Measurements from ENCODE around the gene HAPLN2.
A peak's percentile ranks its signal among the peaks of the same experiment; 100 is the strongest.
"Not testable (repeated sequence)": the region's sequence is repeated elsewhere in the genome, so short reads cannot be mapped to it uniquely, and the experiment has no call there.

The HAPLN2 gene

DNA sequence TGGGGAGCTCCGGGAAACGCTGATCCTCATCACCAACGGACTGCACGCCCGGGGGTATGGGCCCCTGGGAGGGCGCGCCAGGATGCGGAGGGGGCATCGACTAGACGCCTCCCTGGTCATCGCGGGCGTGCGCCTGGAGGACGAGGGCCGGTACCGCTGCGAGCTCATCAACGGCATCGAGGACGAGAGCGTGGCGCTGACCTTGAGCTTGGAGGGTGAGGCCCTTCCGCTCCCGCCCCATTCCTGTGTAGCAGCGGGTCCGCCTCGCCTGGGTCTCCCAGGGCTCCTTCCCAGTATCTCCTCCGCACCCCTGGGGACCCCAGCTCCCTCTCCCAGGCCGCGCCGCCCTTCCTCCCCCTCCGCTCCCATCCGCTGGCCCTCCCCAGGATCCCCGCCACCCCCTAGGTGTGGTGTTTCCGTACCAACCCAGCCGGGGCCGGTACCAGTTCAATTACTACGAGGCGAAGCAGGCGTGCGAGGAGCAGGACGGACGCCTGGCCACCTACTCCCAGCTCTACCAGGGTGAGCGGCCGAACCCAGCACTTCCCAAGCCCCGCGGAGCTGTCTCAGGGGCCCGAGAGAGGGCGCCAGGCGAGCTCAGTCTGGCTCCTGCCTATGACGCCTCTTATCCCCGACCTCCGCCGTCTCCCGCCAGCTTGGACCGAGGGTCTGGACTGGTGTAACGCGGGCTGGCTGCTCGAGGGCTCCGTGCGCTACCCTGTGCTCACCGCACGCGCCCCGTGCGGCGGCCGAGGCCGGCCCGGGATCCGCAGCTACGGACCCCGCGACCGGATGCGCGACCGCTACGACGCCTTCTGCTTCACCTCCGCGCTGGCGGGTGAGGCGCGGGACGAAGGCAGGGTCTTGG is 5.0 kb downstream of the HAPLN2 start:
- peak; percentile 26 for DNase-seq

DNA sequence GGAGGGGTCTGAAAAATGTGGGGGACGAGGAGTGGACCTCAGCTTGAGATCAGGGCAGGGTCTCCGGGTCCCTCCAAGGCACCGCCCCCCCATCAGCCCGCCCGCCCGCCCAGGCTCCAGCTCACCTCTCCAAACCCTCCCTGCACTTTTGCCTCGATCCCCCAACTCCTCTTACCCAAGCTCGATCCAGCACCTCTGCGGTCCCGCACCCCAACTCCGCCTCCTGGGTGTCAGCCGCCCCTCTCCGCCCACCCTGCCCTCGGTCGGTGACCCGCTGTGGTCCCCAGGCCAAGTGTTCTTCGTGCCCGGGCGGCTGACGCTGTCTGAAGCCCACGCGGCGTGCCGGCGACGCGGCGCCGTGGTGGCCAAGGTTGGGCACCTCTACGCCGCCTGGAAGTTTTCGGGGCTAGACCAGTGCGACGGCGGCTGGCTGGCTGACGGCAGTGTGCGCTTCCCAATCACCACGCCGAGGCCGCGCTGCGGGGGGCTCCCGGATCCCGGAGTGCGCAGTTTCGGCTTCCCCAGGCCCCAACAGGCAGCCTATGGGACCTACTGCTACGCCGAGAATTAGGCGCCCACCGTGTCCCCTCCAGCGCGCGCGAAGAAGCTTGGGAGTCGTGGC is 5.7 kb downstream of the HAPLN2 start:
- no peak for DNase-seq

- no peak for DNase-seq
Measured at GRCh38 chr1:156625436-156626078, 6.3 kb downstream of the HAPLN2 start.

GRCh38 chr1:156626079-156626438 is 6.8 kb downstream of the HAPLN2 start:
- no peak for DNase-seq

DNA sequence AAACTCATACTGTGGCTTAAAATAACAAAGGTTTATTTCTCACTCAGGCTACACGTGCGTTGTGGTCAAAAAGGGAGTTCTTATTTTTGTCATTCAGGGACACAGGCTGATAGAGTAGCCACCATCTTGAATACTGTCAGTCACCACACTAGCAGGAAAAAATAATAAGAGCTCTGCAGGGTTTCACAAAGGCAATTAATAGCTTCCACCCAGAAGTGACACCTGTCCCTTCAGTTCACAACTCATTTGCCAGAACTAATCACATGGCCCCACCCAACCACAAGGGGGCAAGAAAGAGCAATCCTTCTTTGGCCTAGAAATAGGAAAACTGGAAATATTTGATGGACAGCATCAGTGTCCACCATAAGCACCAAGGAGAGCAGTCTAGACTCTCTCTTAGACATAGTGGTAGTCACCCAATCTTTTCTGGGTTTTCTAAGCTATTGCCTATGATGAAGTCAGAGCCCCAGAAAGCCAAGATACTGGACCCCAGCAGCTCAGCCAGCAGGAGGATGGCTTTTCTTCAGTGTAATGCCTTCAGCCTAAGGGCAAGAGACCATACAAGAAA is 8.2 kb downstream of the HAPLN2 start:
- DNase-seq = peak; percentile 44

DNA sequence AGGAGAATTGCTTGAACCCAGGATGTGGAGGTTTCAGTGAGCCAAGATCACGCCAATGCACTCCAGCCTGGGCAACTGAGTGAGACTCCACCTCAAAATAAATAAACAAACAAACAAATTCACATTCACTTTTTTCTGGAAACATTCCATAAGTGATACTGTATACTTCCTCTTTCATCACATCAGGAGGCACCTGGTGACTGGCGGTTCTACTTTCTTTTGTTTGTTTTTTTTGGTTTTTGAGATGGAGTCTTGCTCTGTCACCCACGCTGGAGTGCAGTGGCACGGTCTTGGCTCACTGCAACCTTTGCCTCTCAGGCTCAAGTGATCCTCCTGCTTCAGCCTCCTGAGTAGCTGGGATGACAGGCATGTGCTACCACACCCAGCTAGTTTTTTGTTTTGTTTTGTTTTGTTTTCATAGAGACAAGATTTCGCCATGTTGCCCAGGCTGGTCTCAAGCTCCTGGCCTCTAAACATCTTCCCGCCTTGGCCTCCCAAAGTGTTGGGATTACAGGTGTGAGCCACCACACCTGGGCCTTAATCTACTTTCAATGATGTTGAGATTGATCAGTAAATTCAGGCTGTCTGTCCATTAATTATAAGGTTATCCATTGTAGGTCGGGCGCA is 10.7 kb downstream of the HAPLN2 start:
- no peak for DNase-seq

DNA sequence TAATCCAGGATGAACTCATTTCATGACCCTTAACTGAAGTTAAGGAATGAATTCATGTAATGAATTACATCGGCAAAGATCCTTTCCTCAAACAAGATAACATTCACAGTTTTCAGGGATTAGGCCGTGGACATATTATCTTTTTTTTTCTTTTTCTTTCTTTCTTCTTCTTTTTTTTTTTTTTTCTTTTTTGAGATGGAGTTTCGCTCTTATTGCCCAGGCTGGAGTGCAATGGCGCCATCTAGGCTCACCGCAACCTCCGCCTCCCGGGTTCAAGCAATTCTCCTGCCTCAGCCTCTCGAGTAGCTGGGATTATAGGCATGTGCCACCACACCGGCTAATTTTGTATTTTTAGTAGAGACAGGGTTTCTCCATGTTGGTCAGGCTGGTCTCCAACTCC is 11.9 kb downstream of the HAPLN2 start:
- not testable (repeated sequence) for DNase-seq

- no peak for DNase-seq
Measured at GRCh38 chr1:156632355-156632754, 13.1 kb downstream of the HAPLN2 start.

GRCh38 chr1:156638189-156638985 is 19.2 kb downstream of the HAPLN2 start:
- no peak for DNase-seq

DNA sequence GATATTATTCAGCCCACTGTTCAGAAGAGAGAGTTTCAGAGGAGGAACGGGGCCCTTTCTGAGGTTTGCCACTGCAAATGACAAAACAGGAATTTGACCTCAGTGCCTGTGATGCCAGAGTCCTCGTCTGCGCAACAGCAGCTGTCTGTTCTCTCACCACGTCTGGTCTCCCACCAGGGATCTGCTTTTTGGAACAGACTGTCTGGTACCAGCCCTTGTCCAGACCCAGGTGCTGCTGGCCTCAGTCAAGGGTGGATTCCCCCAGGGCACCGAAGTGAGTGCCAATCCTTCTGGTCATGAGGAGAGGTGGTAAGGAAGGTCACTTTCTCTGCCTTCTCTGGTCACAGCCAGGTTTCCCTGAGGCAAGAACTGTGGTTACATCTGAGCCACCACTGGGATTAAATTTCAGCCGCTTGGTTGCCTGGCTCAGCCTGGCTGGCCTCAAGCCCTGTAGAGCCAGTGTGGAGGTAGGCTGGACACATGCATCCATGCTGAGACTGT is 20.4 kb downstream of the HAPLN2 start:
- DNase-seq = no peak

GRCh38 chr1:156640842-156641706 is 21.9 kb downstream of the HAPLN2 start:
- DNase-seq = no peak

GRCh38 chr1:156641761-156642264 is 22.6 kb downstream of the HAPLN2 start, which contains the start of gene BCAN:
BCAN (plus strand) TSS chr1:156642117; CDS start chr1:156646055, 3,938 bp downstream.
- no peak for DNase-seq

DNA sequence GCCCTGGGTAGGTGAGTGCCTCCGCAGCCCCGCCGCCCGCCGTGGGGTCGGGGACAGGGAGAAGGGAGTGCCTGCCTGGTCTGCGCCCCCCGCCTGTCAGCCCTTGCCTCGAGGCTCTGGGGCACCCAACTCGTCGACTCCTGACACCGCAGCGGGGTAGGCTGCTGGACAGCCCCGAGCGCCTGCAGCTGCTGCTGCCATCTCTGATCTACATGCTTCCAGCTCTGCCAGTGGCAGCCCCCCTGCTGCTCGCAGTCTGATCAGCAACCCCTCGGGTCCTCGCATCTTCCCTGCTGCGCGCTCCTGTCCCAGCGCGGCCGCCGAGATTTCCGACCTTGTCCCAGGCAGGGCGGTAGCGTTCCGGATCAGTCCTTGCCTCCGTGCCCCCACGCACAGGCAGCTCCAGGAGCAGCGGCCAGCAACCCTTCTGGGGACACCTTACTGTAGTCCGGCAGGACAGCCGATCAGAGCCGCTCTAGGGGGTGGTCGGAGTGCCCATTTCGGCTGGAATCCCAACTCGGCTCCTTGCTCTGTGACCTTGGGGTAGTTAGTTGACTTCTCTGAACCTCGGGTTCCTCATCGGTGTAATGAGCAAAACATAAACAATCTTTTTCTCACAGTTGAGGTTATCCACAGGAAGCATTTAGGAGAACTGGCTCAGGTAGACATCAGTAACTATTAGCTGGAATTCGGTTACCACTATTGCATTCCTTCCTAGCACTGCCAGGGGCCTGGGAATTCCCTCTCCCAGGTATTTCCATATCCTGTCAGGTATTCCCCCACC is 23.2 kb downstream of the HAPLN2 start:
- no peak for DNase-seq

GRCh38 chr1:156643049-156643777 is 24.0 kb downstream of the HAPLN2 start:
- DNase-seq = no peak

- no peak for DNase-seq
Measured at GRCh38 chr1:156643778-156644092, 24.5 kb downstream of the HAPLN2 start.

- DNase-seq = no peak
Measured at GRCh38 chr1:156644146-156644545, 24.9 kb downstream of the HAPLN2 start.

GRCh38 chr1:156644640-156645039 is 25.4 kb downstream of the HAPLN2 start:
- DNase-seq = no peak

DNA sequence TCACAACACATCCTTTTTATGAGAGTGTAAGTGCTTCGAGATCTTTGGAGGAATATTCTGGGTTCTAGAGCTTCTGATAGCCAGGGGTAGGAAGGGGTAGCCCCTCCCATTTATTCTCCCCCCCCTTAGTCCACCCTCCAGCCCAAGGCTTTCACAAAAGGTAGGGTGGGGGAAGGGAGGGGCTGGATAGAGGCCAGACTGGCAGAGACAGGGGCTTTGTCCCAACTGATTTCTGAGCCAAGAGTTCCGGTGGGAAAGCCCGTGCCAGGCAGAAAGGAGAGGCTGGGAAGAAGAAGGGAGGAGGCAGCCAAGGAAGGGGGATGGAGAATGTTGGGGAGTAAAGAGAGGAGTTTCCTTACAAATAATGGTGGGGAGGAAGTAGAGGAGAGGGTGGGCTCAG is 25.8 kb downstream of the HAPLN2 start:
- DNase-seq = no peak

DNA sequence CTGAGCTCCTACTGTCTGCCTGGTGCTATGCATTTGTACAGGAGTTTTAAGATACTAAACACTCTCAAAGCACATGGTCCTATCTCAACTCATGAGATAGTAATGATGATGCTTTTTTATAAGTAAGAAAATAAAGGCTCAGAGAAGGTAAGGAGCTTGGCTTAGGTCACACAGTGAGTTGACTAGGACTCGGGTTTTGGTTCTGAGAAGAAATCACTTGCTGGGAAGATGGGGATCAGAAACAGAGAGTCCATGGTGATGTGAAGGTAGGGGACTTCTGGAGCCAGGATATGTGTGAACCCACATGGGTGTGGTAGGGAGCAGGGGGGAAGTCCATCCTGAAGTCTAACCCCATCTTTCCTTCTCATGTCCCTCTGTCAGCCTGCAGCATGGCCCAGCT is 26.5 kb downstream of the HAPLN2 start:
- DNase-seq = no peak

Data from NCI-H774 (cell line).